Transverse colon (tissue), 4 donors: ENCODE measurements around the gene AUNIP.

Experiments
- EP300 ChIP-seq: sonication (generic); formaldehyde crosslinking; IDR thresholded peaks from one replicate; pipeline ENCODE4 v1.6.1; 2017; ENCODE audit warnings: antibody characterized with exemption, low read depth
- POLR2A ChIP-seq: fragments of 450-650 bp; IDR thresholded peaks from one replicate; pipeline ENCODE4 v1.6.1; 2016; ENCODE audit warnings: antibody characterized with exemption, mild to moderate bottlenecking, moderate library complexity
- POLR2AphosphoS5 ChIP-seq, 3 donors: sonication (generic); formaldehyde crosslinking; IDR thresholded peaks; one replicate each; pipeline ENCODE4 v1.6.1; 2016; ENCODE audit warnings: antibody characterized with exemption in 3 of 3
- TF ChIP-seq, protein P1 (sequence below), 5 experiments: fragments of 200-600 bp in 3 of 5; fragments of 450-650 bp in 2 of 5; sonication (generic) in 3 of 5; IDR thresholded peaks; 1 replicate in 2 of 5; 2 replicates in 3 of 5; pipeline ENCODE4 v1.5.1; 2016 to 2017; ENCODE audit warnings: antibody characterized with exemption in 5 of 5, inconsistent platforms in 3 of 5, mild to moderate bottlenecking in 2 of 5, moderate library complexity in 1 of 5

DNA sequence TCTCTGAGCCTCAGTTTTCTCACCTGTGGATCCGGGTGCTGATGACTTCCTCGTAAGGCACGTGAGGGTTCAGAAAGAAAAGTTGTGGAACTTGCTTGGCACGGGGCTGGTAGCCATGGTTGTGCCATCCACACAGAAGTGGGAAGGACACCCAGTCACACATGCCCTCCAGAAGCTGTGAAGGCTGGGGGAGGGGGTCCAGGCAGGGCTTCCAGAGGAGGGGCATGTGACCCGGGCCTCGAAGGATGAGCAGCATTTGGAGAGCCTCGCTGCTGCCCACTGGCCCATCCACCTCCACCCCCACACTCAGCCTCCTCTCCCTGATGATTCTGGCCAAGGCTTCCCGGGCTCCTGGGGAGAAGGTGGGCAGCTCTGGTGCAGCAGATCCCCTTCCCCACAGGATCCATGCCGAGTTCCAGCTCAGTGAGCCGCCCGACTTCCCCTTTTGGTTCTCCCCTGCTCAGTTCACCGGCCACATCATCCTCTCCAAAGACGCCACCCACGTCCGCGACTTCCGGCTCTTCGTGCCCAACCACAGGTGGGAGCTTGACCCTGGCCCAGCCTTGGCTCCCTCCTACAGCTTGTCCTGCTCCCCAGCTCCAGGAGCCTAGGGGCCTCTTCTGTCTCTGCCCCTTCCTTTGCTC lies 49.9 kb downstream of the AUNIP start:
- TF ChIP-seq, protein P1, sequence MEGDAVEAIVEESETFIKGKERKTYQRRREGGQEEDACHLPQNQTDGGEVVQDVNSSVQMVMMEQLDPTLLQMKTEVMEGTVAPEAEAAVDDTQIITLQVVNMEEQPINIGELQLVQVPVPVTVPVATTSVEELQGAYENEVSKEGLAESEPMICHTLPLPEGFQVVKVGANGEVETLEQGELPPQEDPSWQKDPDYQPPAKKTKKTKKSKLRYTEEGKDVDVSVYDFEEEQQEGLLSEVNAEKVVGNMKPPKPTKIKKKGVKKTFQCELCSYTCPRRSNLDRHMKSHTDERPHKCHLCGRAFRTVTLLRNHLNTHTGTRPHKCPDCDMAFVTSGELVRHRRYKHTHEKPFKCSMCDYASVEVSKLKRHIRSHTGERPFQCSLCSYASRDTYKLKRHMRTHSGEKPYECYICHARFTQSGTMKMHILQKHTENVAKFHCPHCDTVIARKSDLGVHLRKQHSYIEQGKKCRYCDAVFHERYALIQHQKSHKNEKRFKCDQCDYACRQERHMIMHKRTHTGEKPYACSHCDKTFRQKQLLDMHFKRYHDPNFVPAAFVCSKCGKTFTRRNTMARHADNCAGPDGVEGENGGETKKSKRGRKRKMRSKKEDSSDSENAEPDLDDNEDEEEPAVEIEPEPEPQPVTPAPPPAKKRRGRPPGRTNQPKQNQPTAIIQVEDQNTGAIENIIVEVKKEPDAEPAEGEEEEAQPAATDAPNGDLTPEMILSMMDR (IDR thresholded peaks at IDR 0.05): no peak
- TF ChIP-seq POLR2A (no peak), EP300 (no peak), POLR2AphosphoS5 (IDR thresholded peaks at IDR 0.05) (no peak)
